Activated CD4-positive, alpha-beta T cell treated with anti-CD3 and anti-CD28 coated beads, Interleukin-10, Interleukin-2, amounts not matched to agents 100 ng/mL and 50 ng/mL, durations not matched to agents 16 hours and 8 hours (primary cell): ENCODE measurements around the gene SOX30.

Source experiments
- DNase-seq: peaks from one replicate; pipeline ENCODE4 v3.0.0-alpha.2; 2020

SOX30 gene

GRCh38 chr5:157607371-157608161 is 44.7 kb downstream of the SOX30 start:
- peak; percentile 90 for DNase-seq

- DNase-seq = no peak
Measured at GRCh38 chr5:157606046-157606445, 46.2 kb downstream of the SOX30 start.

- DNase-seq = peak; percentile 94
Measured at GRCh38 chr5:157603333-157604190, 48.7 kb downstream of the SOX30 start.

- DNase-seq = peak; percentile 85
Measured at GRCh38 chr5:157602505-157602904, 49.7 kb downstream of the SOX30 start.

- peak; percentile 34 for DNase-seq
Measured at GRCh38 chr5:157600252-157600651, 52.0 kb downstream of the SOX30 start.

- DNase-seq = peak; percentile 60
Measured at GRCh38 chr5:157599565-157599964, 52.7 kb downstream of the SOX30 start.

GRCh38 chr5:157598350-157598936 is 53.8 kb downstream of the SOX30 start:
- DNase-seq = peak; percentile 50

- peak; percentile 79 for DNase-seq
Measured at GRCh38 chr5:157597277-157597676, 55.0 kb downstream of the SOX30 start.

GRCh38 chr5:157596487-157596886 is 55.8 kb downstream of the SOX30 start:
- DNase-seq = peak; percentile 94

GRCh38 chr5:157594675-157595459 is 57.4 kb downstream of the SOX30 start:
- peak; percentile 73 for DNase-seq

GRCh38 chr5:157594257-157594656 is 58.0 kb downstream of the SOX30 start:
- peak; percentile 85 for DNase-seq

GRCh38 chr5:157593052-157593757 is 59.0 kb downstream of the SOX30 start:
- DNase-seq = no peak

GRCh38 chr5:157592594-157592993 is 59.6 kb downstream of the SOX30 start:
- no peak for DNase-seq

- DNase-seq = no peak
Measured at GRCh38 chr5:157590478-157590877, 61.8 kb downstream of the SOX30 start.

- no peak for DNase-seq
Measured at GRCh38 chr5:157584628-157585027, 67.6 kb downstream of the SOX30 start.

GRCh38 chr5:157582731-157583620 is 69.3 kb downstream of the SOX30 start:
- peak; percentile 71 for DNase-seq

GRCh38 chr5:157581901-157582300 is 70.3 kb downstream of the SOX30 start:
- no peak for DNase-seq

GRCh38 chr5:157578079-157578780 is 74.0 kb downstream of the SOX30 start:
- DNase-seq = no peak

GRCh38 chr5:157576678-157577077 is 75.6 kb downstream of the SOX30 start:
- DNase-seq = no peak
